ENCODE data around the gene ITGA11.

- TF ChIP-seq PATZ1 (CRISPR knock-in tag; IDR thresholded peaks at IDR 0.05; ENCODE audit: borderline replicate concordance) = no peak
- TF ChIP-seq CREB5 (CRISPR knock-in tag; IDR thresholded peaks at IDR 0.05; ENCODE audit: low read depth) = no peak
- TF ChIP-seq ZFP3 (CRISPR knock-in tag; IDR thresholded peaks at IDR 0.05) = no peak
- TF ChIP-seq POU6F1 (CRISPR knock-in tag; IDR thresholded peaks at IDR 0.05; ENCODE audit: borderline replicate concordance, low read depth) = no peak
- TF ChIP-seq CSDC2 (CRISPR knock-in tag; IDR thresholded peaks at IDR 0.05) = no peak
- TF ChIP-seq ZFP30 (CRISPR knock-in tag; IDR thresholded peaks at IDR 0.05) = no peak
- TF ChIP-seq TCF4 (CRISPR knock-in tag; IDR thresholded peaks at IDR 0.05; ENCODE audit: borderline replicate concordance) = no peak
- TF ChIP-seq RARB (CRISPR knock-in tag; IDR thresholded peaks at IDR 0.05) = no peak
Measured at GRCh38 chr15:68300115-68300940, 131.6 kb downstream of the ITGA11 start.

Measured in SK-N-SH treated with all-trans-retinoic acid at 6 μM for 48 hours (cell line).